Right renal cortex interstitium (tissue), 3 donors: ENCODE results near the gene PPP2R5A. TPM values are rescaled to one million over a fixed set of nuclear protein-coding genes. Genes with fewer than 3 reads are reported as not detected.
"Not testable (repeated sequence)": the region's sequence is repeated elsewhere in the genome, so short reads cannot be mapped to it uniquely, and the experiment has no call there.

ENCODE experiments used
- DNase-seq, 3 donors: peaks; one replicate each; pipeline ENCODE4 v3.0.0-alpha.2; 2013; ENCODE audit warnings: low read depth in 3 of 3, low spot score in 2 of 3
- polyA plus RNA-seq, 3 donors: library from polyadenylated mRNA; unstranded; fragments of 120-200 nt; gene quantifications; one replicate each; pipeline ENCODE4 v1.2.1, GENCODE V29; 2013; ENCODE audit not compliant: insufficient read length in 3 of 3

Gene PPP2R5A
- polyA plus RNA-seq, 3 donors, result 40.7 to 41.3 (median 41.1) TPM

DNA sequence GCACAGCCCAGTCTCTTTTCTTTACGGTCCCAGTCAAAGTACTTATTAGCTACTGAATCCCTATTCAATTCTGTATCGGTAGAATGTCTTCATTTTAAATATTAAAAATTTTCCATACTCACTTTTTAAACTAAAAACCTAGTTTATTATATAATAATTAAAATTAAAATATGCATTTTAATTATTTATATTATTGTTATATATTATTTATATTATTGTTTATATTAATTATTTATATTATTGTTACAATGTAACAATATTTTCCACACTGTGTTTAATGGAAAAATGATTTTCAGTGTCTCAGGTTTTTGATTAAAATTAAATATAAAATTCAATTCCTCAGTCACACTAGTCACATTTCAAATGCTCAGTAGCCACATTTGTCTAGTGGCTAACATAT lies 18.2 kb upstream of the PPP2R5A start:
- no peak for DNase-seq

DNA sequence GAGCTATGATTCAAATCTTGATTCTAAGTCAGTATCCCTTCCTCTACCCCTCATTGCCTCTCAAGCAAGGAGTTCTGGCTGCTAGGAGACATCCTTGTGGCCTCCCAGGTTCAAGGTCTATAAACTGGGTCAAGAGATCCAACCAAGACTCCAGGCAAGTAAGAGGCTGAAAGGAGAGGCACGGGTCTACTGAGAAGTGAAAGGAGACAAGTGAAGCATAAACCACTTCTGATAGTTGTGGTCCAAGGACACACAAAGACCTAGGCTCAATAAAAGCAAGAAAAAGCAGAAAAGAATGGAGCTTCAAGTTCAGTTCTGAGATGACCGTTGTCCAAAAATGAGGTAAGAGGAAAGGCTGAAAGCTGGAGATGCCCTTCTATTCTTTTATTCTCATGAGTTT lies 17.8 kb upstream of the PPP2R5A start:
- DNase-seq, result no peak

DNA sequence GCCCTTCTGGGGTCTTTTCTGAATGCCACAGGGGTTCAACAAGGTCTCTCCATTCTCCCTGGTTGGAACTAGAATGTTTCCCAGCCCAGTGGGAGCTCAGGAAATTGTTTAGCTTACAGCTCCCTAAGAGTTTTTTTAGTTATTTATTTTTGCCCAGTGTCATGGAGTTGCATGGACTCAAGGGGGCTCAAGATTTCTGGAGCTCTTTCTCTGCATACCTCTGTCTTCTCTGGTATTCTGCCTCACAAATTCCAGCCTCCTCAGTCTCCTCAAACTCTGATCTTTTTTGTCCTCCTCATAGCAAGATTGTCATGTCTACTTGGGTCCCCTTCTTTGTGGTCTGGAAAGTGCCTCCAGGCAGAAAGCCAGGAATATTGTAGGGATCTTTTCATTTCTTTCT lies 15.9 kb upstream of the PPP2R5A start:
- DNase-seq, result no peak

DNA sequence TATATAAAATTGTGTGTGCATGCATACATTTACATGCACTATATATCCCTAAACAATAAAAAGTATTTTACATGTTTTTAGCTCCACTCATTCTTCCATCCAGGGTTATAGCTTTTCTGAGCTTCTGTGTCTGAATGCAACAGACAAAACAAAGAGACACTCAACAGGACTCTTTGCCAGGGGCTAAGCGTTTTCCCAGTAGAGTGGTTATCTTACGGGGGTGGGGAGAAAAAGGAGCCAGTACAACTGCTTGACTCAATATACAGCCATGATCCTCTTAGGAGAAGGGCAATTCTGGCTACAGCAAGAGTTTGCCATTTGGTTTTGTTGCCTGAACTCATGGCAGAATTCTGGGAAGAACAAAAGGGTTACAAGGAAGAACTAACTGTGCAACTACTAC lies 14.6 kb upstream of the PPP2R5A start:
- DNase-seq, result no peak

DNA sequence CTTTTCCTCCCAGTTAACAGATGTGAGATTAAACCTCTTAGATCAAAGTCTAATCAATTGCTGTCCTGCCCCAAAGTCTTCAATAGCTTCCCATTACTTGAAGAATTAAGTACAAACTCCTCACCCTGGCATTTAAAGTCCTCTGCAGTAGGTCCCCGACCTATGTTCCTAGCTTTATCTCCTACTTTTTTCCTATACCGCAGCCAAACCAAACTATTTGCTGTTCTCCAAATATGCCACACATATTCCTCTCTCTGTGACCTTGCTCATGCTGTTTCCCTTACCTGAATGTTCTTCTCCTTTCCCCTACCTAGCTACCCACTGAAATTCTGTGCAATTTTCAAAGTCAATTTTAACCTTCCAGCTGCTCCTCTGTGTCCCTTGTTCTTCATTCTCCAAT lies 14.0 kb upstream of the PPP2R5A start:
- no peak for DNase-seq

DNA sequence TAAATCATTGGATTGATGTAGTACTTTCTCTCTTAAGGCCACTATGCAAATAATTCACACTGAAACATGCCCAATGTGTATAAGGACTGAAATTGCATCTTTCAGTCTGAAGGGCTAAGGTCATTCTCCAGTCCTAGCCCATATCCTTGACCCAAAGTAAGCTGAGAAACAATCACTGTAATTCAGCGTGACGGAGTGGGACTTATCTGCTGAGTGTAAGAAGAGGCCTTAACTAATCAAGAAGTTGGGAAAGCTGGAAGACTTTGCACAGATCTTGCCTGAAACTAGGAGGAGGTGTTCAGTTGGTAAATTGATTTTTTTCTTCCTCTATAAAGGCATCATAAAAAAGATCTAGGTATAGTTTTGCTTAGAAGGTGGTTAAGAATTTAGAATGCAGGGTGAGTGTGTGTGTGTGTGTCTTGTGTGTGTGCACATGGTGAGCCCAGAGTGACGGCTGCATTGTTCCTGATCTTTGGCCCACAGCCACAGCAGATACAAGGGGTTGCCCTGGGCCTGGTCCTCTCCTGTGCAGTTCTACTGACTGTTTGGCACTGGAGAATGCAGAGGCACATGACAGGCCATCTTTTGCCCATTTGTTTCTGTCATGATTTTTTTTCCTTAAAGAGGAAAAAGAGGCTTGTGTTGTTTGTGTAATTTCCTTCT lies 13.3 kb upstream of the PPP2R5A start:
- no peak for DNase-seq

DNA sequence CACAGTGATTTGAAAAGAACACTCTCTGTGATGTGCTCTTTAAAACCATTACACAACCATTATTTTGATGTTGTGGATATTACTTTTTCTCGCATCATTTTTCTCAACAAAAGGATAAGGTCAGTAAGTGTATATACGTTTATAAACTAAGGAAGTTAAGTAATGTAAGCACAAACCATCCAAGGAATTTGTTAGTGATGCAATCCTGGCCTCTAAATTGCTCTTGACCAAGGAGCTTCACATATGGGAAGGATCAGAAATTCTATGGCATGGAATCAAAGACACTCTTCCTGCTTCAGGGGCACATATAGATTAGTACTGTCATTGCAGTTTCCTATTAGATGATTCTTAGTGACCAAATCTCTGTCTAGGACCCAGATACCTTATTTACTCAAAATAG lies 3.6 kb upstream of the PPP2R5A start:
- DNase-seq, result no peak

DNA sequence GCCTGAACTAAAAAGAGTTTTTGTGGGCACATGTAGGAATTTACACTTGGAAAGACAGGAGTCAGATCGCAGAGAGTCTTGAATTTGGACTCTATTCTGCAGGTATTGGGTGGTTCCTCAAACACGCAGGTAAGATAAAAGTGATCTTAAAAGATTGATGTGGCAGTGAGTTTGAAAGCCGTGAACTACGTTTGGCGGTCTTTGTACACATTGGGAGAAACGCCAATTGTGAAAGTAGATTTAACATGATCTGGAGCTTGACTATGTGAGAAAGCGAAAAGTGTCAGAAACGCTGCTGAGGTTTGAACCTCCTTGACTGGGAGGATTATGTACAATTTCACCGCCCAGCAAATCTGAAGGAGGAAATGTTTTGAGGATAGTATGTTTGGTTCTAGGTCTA lies 1.5 kb upstream of the PPP2R5A start:
- no peak for DNase-seq

DNA sequence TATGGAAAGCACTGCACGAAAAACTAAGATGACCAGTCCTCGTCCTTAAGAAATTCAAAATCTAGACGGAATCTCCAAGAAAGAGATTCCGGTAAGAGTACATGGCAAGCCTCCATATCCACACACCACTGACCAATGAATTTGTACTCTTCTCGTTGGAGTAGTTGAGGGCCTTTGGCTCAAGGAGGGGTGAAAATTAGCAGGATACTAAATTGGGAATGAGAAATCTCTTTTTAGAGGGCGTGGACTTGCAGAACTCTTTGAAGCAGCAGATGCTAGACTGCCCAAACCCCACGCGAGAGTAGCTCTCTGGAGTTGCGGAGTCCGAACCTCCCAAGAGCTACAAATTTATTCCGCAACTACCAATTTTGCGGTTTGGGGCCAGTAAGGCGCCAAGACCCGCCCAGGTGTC lies 872 bp upstream of the PPP2R5A start:
- no peak for DNase-seq

DNA sequence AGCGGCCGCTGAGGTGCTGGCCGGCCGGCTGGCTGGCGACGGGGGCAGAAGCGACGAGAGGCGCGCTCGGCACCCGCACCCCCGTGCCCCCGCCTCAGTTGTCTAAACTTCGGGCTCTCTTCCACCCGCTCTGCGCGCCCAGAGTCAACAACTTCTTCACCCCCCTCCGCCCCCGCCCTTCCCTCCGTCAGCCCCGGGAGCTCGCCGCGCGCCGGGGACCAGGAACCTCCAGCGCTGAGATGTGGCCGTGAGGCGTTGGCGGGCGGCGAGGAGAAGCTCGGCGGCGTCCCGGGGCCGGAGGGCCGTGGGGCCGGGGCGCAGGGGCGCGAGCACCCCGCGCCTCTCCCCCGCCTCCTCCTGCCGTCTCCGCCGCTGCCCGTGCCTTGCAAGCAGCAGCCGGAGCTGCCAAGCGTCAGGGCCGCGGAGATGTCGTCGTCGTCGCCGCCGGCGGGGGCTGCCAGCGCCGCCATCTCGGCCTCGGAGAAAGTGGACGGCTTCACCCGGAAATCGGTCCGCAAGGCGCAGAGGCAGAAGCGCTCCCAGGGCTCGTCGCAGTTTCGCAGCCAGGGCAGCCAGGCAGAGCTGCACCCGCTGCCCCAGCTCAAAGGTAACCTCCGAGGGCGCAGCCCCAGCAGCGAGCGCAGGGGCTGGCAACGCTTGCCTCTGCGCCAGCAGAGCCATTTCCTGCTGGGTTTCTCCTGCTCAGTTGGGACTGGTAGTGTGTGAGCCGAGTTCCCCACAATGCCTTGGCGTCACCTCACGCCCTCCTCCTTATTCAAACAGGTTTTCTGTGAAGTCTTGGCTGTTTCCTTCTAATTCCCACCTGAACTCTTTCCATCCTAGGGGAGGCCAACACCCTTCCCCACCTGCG lies 710 bp downstream of the PPP2R5A start:
- DNase-seq, result peak in 1 of 3 donors; percentile 40

DNA sequence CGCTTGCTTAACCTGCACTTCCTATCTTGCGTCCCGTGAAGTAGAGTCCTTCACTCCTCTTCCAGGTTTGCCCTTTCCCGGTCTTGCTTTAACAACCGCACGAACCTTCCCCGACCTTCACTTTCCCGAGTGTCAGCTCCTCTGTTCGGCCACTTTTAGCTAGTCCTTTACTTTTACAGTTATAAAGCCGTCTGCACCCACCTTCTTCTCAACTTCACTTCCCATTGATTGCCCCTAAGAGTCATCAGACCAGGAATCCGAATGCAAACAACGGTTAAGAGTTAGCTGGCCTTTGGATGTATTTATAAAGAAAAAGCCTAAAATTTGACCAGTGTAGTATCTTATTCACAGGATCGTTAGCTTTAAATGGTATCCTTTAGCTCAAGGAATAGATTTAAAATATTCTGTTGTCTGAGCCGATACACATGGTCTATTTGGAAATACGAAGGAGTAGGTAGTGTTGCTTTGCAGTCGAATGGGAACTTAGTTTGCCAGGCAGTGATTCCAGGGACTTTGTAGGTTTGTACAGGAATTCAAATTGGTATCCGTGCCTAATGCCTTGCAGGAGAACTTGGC lies 1.4 kb downstream of the PPP2R5A start:
- no peak for DNase-seq

DNA sequence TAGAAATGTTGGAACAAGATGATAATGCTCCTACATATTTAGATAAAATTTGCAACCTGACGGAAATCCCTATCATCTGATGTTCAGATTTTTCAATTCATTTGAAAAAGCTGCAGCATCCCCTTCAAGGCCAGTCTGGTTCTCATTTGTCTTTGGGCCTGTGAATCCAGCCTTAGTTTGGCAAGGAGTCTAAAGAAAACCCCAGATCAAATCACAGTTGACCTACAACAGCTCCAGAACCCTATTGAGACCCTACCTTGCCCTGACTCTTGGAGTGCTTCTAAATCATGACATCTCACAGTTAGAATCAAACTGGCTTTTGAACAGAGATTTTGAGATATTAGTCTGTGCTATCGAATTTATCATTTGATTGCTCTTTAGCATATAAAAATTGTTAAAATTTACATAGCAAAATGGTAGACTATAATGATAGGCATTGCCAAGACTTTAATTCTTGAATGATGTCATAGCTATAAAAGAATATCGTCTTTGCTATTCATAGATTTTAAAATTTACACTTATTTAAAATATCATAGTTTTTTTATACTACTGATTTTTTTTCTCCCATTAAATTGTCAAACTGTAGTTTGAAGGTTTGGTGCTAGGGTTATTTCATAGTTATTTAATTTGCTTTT lies 2.2 kb downstream of the PPP2R5A start:
- DNase-seq, result no peak

DNA sequence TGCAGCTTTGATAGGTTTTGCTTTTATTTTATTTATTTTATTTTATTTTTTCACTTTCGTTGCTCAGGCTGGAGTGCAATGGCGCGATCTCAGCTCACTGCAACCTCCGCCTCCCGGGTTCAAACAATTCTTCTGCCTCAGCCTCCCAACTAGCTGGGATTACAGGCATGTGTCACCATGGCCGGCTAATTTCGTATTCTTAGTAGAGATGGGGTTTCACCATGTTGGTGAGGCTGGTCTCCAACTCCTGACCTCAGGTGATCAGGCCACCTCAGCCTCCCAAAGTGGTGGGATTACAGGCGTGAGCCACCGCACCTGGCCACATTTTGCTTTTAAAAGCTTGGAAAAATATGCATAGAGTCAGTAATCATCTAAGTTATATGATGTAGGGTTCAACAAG lies 2.8 kb downstream of the PPP2R5A start:
- not testable (repeated sequence) for DNase-seq

DNA sequence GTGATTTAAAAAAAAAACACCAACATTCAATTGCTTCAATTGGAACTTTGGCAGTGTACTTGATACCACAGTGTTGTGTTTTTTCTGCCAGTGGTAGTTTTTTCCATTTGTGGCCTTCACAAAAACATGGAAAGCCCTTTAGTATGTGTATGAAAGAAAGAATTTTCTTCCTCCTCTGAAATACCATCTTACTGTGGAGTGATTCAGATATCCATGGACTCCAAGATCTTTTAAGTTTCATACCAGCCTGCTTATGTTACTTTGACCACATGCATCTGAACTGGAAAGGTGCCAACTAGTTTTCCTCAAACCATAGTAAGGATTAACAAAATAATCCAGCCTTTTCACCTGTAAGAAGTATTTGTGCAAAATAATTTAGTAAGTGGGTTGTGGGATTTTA lies 3.4 kb downstream of the PPP2R5A start:
- no peak for DNase-seq

DNA sequence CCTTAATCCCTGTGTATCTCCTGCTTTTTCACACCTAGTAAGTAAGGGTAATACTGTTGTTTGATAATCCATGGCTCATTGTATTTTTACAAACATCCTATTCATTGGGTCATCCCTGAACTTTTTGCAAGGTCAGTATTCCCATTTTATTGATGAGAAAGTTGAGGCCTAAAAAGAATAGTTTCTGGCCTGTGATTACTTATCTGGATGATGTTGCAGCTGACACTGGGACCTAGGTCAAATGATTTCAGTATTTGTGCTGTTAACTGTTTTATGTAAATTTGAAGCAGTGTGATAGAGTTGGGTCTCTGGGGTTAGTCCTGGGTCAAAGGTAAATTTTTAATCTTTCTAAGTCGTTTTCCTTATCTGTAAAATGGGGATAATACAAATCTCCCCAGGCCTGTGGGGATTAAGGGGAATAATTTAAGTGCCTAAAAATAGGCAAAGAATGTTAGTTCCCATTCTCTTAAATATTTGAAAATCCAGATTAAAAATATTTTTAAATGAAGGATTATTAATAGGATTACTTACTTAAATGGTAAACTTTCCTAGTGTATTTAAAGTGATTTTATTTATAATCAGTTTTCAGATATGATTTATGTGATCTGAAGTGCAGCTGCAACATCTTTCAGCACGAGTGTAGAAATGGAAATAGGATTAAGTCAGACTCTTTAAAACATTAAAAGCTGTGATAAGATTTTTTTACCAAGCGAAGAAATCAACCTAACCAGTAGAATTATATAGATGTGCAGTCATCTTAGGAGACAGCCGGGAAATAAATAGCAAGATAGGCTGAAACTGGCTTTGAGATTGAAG lies 4.3 kb downstream of the PPP2R5A start:
- no peak for DNase-seq

DNA sequence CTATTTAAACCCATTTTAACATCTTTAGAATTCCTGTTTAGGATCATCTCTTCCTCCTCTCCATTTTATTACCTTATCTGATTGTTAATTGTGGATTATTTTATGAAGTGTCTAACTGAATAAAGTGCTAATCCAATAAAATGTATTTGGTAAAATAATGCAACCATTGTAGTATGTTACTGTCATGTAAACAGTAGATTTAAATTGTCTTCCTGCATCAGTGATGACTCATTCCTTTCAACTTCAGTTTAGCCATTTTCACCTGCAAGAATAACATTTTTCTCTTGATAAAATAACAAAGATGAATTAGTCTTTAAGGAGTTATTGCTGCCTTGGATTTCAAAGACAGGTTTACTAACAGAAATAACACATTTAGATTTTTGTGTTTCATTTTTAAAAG lies 5.4 kb downstream of the PPP2R5A start:
- DNase-seq, result no peak

DNA sequence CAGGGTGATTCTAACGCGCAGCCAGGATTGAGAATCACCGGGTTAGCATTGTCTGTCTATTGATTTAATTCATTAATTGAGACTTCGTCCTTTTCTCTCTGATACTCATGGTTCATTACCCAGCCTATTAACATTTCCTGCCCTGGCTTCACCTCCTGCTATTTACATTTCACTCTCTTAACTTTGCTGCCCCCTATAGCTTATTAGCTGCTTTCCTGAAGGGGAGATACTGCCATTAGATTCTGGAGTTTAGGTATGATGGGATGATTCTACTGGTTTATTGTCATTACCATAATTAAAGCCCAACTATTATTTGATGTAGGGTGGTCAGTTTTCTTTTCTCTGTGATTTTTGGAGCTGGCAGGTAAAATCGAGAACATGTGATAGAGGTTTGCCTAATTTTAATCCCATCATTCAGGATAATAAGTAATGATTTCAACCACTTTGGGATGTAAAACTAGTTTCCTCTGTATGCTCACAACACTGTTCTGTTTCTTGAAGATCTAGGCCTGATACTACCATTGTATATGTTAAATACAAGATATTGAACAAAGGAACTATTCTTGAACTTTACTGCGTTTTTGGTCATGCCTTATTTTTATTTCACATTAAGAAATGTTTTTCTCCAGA lies 6.4 kb downstream of the PPP2R5A start:
- peak in 1 of 3 donors; percentile 48 for DNase-seq

DNA sequence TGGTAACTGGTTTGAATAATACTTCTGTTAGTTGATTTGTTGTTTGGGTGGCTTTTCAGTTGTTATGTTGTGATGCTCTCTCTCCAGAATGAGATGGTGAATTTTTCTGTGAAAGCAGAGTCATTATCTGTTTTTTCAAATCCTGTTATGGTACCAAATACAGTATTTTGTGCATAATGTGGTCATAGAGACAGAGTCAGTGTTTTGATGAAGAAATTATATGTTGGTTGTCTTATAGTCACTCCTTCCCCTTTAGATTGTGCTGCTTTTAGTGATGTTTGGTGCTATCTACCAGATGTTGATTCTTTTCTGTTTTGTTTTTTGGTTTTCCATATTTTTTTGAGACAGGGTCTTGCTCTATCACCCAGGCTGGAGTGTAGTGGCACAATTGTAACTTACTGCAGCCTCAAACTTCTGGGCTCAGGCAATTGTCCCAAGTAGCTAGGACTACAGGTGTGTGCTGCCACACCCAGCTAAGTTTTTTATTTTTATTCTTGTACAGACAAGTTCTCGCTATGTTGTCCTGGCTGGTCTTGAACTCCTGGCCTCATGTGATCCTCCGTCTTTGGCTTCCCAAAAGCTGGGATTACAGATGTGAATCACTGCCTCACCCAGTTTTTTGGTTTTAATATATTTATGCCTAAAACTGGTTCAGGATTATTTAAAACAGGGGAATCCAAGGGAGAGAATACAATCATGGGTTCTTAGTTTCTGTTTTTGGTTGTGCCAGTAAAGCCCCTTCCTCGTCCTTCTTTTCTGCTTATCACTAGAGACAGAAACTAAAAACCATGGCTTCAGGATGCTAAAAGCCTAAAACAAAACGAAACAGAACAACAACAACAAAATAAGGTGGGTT lies 7.3 kb downstream of the PPP2R5A start:
- DNase-seq, result no peak

DNA sequence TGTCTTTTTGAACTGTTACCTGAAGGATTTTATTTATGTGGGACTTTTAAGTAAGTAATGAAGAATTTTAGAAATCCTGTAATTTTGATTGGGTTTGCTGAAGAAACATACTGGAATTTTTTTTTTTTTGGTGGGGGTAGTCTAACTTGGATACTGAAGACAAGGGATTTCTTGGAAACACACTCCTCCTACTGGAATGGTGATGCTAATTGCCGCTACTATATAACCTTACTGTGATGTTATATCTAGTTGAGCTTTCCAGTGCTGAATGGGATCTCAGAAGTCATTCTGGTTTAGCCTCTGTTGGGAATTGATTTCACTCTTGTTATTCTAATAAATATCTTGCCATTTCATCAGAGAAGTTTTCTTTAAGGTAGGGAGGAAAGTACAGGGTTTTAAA lies 8.4 kb downstream of the PPP2R5A start:
- no peak for DNase-seq
